ENCODE measurements around the gene STARD10.

- TF ChIP-seq CTCF (IDR thresholded peaks at IDR 0.05) (no peak), POLR2A (IDR thresholded peaks at IDR 0.05) (no peak)
Measured at GRCh38 chr11:72818971-72819370, 25.1 kb upstream of the STARD10 start.
